HG02840 (cell line): ENCODE results near the gene SEH1L.
A peak's percentile ranks its signal among the peaks of the same experiment; 100 is the strongest.
"Not testable (repeated sequence)": the region's sequence is repeated elsewhere in the genome, so short reads cannot be mapped to it uniquely, and the experiment has no call there.

Source experiments
- ATAC-seq: cut with Tn5 transposase; IDR thresholded peaks from one replicate; pipeline ENCODE4 v1.9.1; 2021; ENCODE audit warnings: mild to moderate bottlenecking, moderate library complexity, moderate number of reproducible peaks; ENCODE audit not compliant: unreplicated experiment, low FRiP score

The SEH1L gene

DNA sequence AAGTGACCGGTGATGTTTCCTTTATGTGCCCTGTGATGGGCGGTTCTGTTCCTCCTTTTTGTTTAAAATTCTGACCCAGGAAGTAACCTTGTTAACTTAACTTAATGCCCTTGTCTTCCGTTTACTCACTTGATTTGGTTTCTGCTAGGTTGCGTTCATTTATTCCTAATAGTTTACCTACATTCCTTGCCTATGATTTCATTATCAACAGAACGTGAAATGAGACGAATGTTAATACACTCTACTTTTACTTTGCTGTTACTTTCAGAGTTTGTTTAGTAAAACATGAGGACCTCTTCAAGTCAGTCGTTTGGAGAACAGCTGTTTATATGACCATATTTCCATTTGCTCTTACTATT, 44.0 kb downstream of the SEH1L start:
- ATAC-seq, result no peak

DNA sequence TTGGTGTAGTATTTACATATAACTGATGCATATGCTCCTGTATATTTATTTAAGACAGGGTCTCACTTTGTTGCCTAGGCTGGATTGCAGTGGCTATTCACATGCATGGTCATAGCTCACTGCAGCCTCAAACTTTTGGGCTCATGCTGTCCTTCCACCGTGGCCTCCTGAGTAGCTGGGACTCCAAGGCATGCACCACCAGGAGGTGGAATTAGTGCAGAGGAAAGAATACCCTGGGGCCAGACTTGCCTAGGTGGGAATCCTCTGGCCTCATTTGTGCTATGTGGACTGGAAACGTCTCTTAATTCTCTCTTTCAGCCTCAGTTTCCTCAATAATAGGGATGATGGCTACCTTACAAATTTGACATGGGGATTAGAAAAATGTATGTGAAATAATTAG, 45.6 kb downstream of the SEH1L start:
- ATAC-seq, result no peak

DNA sequence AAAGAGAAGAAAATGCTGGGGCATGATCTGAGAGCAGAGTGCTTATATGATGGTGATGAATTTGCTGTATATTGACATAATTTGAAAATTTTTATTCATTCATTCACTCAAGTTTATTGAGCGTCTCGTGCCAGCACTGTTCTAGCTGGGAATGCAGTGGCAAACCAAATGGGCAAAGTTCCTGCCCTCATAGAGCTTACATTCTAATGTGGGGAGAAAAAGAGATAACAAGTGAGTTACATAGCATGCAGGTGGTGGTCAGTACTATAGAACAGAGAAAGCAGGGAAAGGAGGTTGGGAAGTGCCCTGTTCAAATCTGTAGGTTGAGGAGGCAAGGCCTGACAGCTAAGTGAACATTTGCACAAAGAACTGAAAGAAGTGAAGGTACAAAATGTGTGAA, 47.6 kb downstream of the SEH1L start:
- no peak for ATAC-seq

DNA sequence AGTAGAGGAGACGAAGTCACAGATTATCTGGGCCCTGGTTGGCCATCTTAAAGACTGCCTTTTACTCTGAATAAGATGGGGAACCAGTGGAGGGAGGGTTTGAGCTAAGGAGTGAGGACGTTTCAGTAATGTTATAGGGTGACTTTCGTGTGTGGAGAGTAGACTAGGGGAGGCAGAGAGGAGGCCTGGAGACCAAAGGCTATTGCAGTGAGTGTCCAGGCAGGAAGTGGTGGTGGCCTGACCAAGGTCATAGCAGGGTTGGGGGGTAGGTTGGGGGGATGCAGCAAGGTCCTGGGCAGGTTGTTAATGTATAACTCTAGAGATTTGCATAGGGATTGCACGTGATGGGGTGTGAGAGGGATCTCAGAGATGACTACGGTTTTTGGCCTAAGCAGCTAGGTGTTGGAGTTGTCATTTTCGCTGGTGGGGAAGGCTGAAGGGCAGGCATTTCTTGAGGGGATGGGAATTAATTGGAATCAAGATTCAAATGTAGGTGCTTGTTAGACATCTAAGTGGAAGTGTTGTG, 48.2 kb downstream of the SEH1L start:
- ATAC-seq, result no peak

DNA sequence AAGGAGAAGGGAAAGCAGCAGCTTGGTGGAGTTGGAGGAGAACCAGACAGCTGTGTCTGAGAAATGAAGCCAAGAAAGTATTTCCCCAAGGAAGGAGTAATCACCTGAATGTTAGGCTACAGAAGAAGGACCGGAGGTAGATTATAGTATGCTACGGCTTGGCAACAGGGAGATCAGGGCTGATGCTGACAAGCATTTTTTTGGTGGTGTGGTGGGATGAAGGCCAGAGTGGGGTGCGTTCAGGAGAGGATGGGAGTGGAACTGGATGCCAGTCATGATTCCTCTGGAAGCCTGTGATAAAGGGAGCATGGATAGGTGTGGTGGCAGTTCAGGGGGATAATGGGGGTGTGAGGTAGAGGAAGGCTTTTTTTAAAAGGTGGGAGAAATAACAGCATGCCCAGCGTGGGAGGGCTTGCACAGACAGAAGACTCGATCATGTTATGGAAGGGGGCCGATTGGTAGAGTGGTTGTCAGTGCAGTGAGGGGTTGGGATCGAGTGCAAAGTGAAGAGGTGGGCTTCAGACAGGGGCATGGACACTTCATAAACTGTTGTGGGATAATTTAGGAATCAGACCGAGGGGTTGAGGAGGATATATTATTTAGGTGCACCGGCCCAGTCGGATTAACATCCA, 49.0 kb downstream of the SEH1L start:
- ATAC-seq, result no peak

DNA sequence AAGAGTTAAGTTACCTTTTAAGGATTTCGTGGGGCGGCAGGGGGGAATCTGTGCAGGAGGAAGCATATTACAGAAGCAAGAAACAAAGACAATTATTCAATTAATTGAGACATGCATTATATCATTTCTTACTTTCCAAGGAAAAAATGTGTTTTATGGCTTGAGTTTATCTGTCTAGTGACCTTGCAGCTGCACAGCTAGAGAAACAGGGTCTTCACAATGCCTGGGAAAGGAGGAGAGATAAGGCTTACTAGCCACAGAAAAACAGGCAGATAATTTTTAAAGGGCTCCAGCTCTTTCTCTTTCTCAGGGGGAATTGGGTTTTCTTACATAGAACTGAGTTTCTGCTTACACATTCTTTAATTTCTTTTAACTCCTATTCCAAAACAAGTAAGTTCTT, 49.5 kb downstream of the SEH1L start:
- not testable (repeated sequence) for ATAC-seq

DNA sequence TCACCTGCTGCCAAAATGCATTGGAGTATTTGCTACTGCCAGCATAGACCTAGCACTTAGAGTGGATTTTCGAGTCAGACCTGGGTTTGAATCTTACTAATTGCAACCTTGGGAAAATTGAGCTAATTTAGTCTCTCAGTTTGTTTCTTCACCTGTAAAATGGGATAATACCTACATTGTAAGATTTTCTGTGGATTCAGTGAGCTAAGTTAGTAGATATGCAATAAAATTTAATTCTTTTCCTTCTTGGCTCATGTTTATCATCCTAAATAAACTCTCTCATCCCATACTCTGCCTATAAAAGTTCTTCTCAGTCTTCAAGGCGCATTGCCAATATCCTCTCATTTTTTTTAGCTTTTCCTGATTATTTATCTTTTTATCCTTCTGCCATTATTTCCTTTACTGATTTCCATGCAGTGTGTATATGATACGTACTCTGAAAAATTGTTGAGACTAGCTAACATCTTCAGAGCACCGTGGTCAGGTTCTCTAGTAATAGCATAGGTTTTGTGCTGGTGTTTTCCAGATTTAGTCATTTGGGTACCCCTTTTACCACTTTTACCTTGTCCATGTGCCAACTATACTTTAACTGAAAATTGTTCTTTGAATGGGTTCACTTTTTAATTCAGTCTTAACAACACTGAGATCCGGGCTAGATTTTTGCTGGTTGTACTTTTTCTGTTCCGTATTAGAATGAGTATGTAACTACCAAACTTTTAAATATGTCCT, 50.7 kb downstream of the SEH1L start:
- ATAC-seq, result no peak

DNA sequence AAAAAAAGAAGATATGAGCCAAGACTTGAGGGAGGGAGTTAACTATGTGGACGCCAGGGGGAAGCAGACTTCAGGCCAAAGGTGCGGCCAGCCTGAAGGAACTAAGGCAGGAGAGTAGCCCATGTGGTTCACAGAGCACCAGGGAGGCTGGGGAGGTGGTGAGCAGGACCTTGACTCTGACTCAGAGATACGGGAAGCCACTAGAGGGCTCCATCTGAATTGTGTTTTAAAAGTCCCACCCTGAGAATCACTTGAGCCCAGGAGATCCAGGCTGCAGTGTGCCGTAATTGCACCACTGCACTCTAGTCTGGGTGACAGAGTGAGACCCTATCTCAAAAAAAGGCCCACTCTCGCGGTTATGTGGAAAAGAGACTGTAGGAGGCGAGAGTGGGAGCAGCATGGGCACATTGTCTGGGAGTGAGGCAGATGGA, 55.7 kb downstream of the SEH1L start:
- ATAC-seq, result no peak

DNA sequence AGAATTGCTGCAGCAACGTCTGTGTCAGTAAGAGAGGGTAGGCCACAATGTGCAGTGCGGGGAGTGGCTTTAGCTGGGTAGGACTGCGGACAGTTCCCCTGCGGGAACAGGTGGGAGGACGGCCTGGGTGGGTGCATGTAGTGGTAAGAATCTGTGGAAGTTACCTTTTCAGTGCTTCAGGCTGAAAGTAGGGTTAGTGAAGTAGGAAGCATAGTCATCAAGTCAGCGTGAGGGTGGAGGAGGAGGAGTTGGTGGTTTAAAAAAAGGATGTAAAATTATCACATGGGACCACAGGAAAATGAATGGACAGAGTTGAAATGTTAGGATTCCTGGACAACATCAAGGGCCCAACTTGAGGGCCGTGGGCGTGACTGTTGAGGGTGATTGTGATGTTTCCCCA, 56.6 kb downstream of the SEH1L start:
- no peak for ATAC-seq

DNA sequence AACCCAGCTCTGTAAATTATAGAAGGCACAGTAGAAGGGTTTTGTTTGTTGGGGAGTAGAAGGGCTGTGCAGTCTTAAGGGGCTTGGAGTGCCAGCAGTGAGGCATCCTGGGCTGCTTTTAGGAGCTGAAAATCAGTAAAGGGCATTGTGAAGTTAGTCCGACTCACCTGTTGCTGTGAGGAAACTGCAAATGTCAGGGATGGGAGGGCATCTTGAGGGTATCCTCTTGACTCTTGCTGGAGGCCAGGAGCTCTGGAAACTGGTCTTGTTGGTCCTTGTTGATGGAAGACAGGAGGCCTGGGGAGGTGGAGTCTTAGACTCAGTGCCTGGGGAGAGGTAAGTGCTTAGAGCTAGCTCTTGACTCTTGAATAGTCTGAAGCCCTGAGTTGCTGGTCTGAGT, 57.5 kb downstream of the SEH1L start:
- ATAC-seq, result no peak

DNA sequence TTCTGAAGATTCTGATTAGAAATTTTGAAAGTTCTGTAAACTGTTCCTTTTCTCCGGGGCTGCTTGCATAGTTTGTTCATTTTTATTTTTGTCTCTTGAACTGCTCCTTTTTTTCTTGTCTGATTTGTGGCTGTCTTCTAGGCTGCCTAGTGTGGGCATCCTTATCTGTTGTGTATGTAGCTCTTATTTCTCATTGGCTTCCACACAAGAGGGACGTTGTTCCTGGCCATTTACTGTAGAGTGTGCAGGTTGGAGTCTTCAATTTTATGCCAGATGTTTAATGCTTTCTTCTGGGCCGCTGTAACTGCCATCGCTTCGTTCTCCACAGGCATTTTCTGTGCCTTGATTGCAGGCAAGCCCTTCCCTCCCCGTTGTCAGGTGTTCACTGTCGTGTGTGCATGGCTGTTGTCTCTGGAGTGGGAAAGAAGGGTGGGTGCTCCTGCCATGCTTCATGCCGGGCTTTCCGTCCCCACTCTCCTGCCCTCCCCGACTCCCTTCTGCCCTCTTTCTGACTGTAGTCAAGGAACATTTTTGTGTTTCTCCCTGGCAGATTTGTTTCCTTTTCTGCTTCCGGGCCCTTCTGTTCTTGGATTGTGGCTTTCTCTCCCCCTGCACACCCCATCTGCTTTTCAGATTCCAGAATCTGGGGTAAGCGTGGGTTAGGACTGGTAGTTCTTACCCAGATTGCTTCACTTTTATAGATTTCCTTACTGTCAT, 58.9 kb downstream of the SEH1L start:
- no peak for ATAC-seq

DNA sequence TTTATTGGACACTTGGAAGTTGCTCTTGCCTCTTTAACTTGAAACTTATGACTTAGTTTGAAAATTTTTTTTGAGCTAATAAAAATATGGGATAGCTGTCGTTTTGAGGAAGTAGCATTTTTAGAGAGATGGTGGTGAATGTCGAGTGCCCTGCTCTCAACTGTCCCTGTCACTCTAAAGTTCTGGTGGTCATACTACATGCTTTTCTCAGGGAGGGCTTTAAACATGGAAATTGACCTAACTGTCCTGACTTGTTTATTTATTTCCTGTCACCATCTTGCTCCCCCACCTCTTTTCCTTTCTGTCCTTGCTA, 59.4 kb downstream of the SEH1L start:
- no peak for ATAC-seq

DNA sequence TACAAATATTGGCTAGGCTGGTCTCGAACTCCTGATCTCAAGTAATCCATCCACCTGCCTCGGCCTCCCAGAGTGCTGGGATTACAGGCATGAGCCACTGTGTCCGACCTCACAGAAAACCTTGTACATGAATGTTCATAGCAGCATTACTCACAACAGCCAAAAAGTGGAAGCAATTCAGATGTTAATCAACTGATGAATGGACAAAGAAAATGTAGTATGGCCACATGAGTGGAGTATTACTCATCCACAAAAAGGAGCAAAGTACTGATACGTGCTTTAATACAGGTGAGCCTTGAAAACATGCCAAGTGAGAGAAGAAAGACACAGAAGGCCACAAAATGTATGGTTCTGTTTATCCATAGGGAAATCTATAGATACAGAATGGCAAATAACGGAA, 63.9 kb downstream of the SEH1L start:
- no peak for ATAC-seq

DNA sequence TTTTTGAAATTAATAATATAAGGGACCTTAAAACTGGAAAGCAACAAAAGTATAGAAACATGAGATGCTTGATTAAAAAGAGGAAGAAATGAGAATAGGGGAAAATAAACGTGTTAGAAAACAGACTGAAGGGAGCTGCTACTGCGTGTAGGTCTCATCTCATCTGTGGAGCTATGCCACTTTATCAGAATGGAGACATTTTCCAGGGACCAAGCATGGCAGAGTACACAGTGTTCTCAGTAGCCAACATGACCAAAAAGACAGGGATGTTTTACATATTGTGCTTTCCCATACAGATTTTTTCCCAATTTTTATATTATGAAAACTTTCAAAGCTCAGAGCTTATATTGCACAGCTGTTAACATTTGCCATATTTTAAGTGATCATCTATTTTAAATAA, 66.4 kb downstream of the SEH1L start:
- no peak for ATAC-seq

DNA sequence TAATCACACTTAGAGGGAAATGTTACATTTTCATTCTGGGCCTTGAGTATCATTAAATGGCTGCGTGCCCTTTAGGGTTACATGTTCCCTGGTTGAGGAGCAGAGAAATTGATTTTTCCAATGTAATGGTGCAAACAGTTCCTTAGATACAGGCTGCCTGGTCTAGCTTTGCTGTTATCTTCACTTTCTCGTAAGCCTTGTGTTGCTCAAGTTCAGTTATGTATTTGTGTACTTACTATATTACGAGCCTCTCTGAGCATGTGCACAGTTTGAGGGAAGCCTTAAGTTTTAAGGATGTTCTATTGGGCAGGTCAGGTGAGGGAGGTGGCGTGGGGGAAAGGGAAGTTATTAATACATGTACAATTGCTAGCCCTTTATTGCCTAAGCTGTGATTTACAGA, 67.0 kb downstream of the SEH1L start:
- ATAC-seq, result no peak

DNA sequence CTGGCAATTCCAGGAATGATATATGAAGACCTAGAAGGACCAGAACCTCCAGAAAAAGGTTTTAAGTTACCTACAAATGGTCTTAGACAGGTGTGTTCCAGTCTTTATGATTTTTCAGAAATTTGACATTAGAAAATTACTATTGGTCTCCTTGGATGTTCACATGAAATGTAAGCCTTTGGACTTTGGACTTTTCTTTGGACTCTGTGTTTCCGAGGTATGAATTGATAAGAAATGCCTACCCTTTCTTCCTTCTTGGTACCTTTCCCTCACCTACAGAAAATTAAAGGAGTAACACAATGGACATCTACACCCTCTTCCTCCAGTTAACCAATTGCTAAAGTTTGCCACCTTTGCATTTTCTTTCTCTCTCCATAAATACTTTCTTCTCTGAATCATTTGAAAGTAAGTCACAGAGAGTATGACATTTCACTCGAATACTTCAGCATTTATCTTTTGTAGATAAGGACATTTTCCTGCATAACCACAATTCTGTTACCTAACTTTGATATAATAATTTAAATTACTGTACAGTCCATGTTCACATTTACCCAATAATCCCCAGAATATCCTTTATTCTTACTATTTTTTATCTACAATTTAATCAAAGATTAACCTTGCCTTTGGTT, 69.5 kb downstream of the SEH1L start:
- ATAC-seq, result no peak

DNA sequence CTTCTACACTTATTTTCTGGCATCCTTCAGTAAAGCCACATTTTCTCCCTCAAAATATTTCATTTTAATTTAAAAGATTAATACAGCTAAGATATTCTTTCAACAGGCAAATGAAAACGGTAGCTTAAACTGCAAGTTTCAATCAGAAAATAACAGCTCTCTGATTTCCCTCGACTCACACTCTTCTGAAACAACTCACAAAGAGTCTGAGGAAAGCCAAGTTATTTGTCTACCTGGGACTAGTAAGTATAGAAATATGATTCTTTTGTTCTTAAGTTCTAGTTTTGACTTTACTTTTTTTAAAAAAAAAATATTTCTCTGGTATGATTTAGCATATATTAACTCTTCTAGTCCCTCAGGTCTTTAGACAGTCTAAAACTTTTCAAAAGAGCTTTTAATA, 70.6 kb downstream of the SEH1L start:
- ATAC-seq, result no peak

DNA sequence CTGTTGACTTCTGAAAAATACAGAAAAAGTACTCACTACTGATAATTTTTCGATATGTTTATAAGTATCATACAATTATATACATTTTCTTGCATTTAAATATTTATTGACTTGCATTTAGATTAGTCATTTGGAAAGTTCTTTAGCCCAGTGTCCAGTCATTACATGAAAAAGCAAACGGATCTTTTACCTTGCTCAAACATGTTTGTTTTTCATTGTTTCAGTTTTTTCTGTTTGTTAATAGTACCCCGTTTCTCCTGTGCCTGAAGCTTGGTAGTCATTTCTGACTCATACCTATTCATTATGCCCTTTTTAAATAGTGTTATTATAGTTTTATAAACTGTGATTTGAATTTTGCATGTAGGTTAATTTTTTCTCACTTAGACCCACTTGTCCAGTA, 71.5 kb downstream of the SEH1L start:
- peak; percentile 59 for ATAC-seq

DNA sequence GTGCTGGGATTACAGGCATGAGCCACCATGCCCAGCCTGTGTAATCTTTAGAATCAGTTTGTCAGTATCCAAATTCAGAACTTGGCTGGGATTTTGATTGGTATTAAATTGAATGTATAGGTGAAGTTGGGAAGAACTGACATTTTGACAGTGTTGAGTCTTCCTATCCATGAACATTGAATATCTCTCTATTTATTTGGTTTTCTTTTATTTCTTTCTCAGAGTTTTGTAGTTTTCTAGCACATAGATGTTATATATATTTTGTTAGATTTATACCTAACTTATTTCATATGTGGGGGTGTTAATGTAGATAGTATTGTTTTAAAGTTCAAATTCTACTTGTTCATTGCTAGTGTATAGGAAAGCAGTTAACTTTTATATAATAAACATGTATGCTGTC, 74.8 kb downstream of the SEH1L start:
- no peak for ATAC-seq

DNA sequence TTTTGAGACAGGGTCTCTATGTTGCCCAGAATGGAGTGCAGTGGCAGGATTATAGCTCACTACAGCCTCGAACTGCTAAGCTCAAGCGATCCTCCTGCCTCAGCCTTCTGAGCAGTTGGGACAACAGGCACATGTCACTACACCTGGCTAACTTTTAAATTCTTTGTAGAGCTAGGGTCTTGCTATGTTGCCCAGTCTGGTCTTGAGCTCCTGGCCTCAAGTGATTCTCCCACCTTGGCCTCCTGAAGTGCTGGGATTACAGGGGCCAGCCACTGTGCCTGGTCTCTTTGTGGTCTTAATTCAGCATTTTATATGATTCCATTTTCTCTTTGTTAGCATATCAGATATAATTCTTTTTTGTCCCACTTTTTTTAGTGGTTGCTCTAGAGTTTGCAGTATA, 77.4 kb downstream of the SEH1L start:
- ATAC-seq, result no peak

DNA sequence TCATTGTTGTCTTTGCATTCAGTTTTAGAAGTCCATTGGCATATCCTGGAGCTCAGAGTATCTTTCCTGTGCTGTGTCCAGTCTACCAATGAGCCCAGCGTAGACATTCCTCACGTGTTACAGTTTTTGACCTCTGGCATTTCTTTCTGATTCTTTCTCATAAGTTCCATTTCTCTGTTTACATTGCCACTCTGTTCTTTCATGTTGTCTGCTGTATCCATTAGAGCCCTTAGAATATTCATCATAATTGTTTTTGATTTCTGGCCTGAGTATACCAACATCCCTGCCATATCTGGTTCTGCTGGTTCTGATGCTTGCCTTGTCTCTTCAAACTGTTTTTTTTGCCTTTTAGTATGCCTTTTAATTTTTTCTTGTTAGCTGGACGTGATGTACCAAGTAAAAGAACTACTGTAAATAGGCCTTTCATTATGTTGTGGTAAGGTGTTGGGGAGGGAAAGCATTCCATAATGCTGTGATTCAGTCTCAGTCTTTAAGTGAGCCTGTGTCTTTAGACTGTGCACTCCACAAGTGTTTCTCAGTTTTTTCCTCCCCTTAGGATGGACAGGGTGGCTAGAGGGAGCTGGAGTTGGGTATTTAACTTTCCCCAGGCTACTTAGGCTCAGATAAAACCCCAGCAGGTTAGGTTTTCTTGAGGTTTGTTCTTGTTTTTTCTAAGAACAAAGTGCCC, 78.9 kb downstream of the SEH1L start:
- no peak for ATAC-seq
